ENCODE results near the gene ITFG1. TPM values are rescaled to one million over a fixed set of nuclear protein-coding genes. Genes with fewer than 3 reads are reported as not detected.

The ITFG1 gene
- total RNA-seq, 1 experiment from 2014 or later, result 38.2 TPM

DNA sequence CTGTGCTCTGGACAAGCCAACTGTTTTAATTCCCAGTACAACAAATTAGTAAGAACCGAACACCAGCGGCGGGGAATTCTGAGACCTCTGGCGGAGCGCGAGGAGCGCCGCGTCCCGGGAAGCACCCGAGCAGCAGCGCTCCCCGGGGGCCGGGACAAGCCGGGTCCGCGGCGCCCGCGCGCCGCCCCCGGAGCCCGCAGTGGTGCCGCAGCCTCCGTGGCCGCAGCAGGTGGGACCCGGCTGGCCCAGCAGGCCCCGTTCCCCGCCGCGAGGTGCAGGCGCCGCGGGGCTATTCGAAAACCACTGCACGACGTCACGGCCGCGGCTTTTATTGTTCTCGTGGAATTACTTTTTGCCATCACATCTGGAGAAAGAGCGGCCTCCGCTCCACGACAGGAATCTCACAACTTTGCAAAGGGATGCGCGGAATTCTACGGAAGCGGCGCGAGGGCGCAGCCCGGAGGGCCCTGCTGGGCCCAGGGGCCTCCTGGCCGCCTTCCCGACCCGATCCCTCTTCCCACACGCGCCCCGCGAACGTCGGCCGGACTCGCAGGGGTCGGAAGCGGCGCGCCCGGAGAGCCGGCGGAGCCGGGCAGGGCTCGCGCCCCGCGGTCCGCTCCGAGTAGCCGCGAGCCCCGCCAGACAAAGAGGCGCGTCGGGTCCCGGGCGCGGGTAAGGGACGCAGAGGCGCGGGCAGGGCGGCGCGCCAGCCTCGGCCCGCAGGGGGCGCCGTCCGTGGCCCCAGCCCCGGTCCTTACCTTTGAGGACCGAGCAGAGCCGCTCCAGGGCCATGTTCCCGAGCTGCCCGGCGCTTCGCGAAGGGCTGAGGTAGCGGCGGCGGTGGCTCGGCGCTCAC is 317.8 kb downstream of the ITFG1 start:
- Mint-ChIP-seq H3K9me3 (ENCODE audit: unreplicated experiment) (no peaks in the 10 kb centered on the region), H3K4me3 (ENCODE audit: unreplicated experiment) (peak overlapping the region; percentile 79), H3K27me3 (ENCODE audit: insufficient read depth, unreplicated experiment) (no peaks in the 10 kb centered on the region), H3K4me1 (ENCODE audit: low read depth, unreplicated experiment) (peaks cover 21% of the 10 kb centered on the region), H3K36me3 (ENCODE audit: insufficient read depth, unreplicated experiment) (peaks cover 8% of the 10 kb centered on the region), H3K27ac (ENCODE audit: unreplicated experiment) (no peak overlapping the region)
- ChIA-PET CTCF (interaction anchor here (0.5 to 2.2 kb wide), 8 partner anchors 10 to 1024 kb away, joined by 3 to 15 read pairs (median 6); partner anchors contain the start of gene DNAJA2), POLR2A (interaction anchor here (0.5 kb wide), 2 partner anchors 66 to 708 kb away, joined by 3 to 4 read pairs; no protein-coding TSS in a partner anchor)
- intact Hi-C loops (cut with micrococcal nuclease; ENCODE audit: unreplicated experiment), result loop anchor here (1.0 to 5.0 kb wide), 5 partner anchors 291 to 1013 kb away; partner anchors contain the start of genes ITFG1 and PHKB
- DNase-seq, result peak; percentile 67 to 86
- no peaks in the 10 kb centered on the region for H3K4me1 ChIP-seq
- no TSS peak for BruUV-seq (replicated peaks)
- TF ChIP-seq, protein P1, sequence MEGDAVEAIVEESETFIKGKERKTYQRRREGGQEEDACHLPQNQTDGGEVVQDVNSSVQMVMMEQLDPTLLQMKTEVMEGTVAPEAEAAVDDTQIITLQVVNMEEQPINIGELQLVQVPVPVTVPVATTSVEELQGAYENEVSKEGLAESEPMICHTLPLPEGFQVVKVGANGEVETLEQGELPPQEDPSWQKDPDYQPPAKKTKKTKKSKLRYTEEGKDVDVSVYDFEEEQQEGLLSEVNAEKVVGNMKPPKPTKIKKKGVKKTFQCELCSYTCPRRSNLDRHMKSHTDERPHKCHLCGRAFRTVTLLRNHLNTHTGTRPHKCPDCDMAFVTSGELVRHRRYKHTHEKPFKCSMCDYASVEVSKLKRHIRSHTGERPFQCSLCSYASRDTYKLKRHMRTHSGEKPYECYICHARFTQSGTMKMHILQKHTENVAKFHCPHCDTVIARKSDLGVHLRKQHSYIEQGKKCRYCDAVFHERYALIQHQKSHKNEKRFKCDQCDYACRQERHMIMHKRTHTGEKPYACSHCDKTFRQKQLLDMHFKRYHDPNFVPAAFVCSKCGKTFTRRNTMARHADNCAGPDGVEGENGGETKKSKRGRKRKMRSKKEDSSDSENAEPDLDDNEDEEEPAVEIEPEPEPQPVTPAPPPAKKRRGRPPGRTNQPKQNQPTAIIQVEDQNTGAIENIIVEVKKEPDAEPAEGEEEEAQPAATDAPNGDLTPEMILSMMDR (IDR thresholded peaks at IDR 0.05; ENCODE audit: insufficient read depth in 1 of 2, low read depth in 1 of 2, low read length in 1 of 2, severe bottlenecking in 1 of 2, unreplicated experiment in 1 of 2), result peak; percentile 31 to 70
- H3K36me3 ChIP-seq (ENCODE audit: control insufficient read depth, insufficient read depth, low read length), result no peaks in the 10 kb centered on the region
- no peaks in the 10 kb centered on the region for H3K9me3 ChIP-seq
- no peaks in the 10 kb centered on the region for H3K27me3 ChIP-seq (replicated peaks; ENCODE audit: control insufficient read depth, insufficient read depth, low read length)
- peak overlapping the region; percentile 79 for H3K4me3 ChIP-seq (ENCODE audit: low read depth, low read length)

DNA sequence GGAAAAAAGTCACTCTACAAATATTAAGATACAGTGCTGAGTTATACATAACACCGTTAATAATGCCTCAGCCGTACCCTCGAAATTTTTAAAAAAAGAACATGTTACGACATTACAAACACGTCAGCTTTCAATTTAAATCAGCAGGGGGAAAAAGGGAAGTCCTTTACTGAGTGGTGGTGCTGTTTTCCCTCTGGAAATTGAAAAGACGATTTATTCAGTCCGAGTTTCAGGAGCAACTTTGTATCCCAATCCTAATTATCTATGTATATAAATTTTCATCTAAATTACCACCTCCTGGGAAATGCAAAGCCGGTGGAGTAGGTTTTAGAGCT is 318.4 kb downstream of the ITFG1 start:
- no peaks in the 10 kb centered on the region for H3K4me1 ChIP-seq
- CTCF ChIA-PET, result interaction anchor here (0.6 to 1.7 kb wide), 4 partner anchors 18 to 913 kb away, joined by 3 to 13 read pairs (median 3); no protein-coding TSS in a partner anchor
- H3K27me3 Mint-ChIP-seq (ENCODE audit: insufficient read depth, unreplicated experiment), result no peaks in the 10 kb centered on the region
- peaks cover 22% of the 10 kb centered on the region for H3K4me1 Mint-ChIP-seq (ENCODE audit: low read depth, unreplicated experiment)
- H3K4me3 ChIP-seq (ENCODE audit: low read depth, low read length), result peak overlapping the region; percentile 79
- H3K9me3 Mint-ChIP-seq (ENCODE audit: unreplicated experiment), result no peaks in the 10 kb centered on the region
- BruUV-seq (replicated peaks), result no TSS peak
- no peaks in the 10 kb centered on the region for H3K36me3 ChIP-seq (ENCODE audit: control insufficient read depth, insufficient read depth, low read length)
- no peaks in the 10 kb centered on the region for H3K9me3 ChIP-seq
- intact Hi-C loops (cut with micrococcal nuclease; ENCODE audit: unreplicated experiment), result loop anchor here (2.0 to 5.0 kb wide), 4 partner anchors 290 to 975 kb away; partner anchors contain the start of genes ITFG1 and PHKB
- TF ChIP-seq, protein P1 (IDR thresholded peaks at IDR 0.05; ENCODE audit: insufficient read depth in 1 of 2, low read depth in 1 of 2, low read length in 1 of 2, severe bottlenecking in 1 of 2, unreplicated experiment in 1 of 2), result no peak
- no peaks in the 10 kb centered on the region for H3K27me3 ChIP-seq (replicated peaks; ENCODE audit: control insufficient read depth, insufficient read depth, low read length)
- peak overlapping the region; percentile 79 for H3K4me3 Mint-ChIP-seq (ENCODE audit: unreplicated experiment)
- no peak for DNase-seq
- POLR2A ChIA-PET, result interaction anchor here (0.6 kb wide), 1 partner anchor 1022 kb away, joined by 6 read pairs; no protein-coding TSS in a partner anchor
- H3K36me3 Mint-ChIP-seq (ENCODE audit: insufficient read depth, unreplicated experiment), result peaks cover 8% of the 10 kb centered on the region
- no peak overlapping the region for H3K27ac Mint-ChIP-seq (ENCODE audit: unreplicated experiment)

DNA sequence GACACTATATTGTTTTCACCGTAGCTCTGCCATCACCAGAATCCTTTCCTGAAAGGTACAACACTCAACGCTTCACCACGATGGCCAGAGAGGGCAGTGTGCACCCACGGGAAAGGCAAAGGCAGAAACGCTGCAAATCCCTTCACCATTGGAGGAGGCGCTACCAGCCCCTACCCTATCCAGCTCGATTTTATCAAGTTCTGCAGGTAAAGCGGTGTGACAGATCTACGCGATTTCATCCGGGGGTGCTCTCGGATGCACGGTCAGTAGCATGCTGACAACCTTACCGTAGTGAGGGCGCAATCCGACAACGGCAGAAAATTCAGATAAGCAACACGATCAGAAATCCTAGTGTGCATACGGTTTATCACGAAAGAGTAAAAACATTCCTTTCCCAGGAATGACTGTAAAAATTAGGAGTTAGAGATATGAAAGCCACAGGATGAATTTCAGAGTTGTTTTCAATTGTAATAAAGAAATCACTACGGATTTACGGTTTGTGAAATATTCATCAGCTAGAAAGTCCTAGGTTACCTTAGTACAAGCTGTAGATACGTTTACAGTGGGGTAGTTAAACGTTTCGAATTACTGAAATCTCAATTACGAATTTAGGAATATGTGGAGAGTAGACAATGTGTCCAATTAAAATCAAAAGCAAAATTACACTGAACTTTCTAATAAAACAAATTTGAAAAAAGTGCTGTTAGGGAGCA is 318.9 kb downstream of the ITFG1 start:
- no peaks in the 10 kb centered on the region for H3K9me3 Mint-ChIP-seq (ENCODE audit: unreplicated experiment)
- TSS peak; percentile 36 for BruUV-seq (replicated peaks)

More for the DNA sequence above, 318.9 kb downstream of the ITFG1 start:
- no peaks in the 10 kb centered on the region for H3K27me3 ChIP-seq (replicated peaks; ENCODE audit: control insufficient read depth, insufficient read depth, low read length)
- H3K36me3 ChIP-seq (ENCODE audit: control insufficient read depth, insufficient read depth, low read length), result no peaks in the 10 kb centered on the region
- peak overlapping the region; percentile 79 for H3K4me3 ChIP-seq (ENCODE audit: low read depth, low read length)
- CTCF ChIA-PET, result interaction anchor here (0.6 to 1.7 kb wide), 13 partner anchors 9 to 1023 kb away, joined by 3 to 13 read pairs (median 3); no protein-coding TSS in a partner anchor
- H3K9me3 ChIP-seq, result no peaks in the 10 kb centered on the region
- POLR2A ChIA-PET, result interaction anchor here (0.6 kb wide), 2 partner anchors 113 to 1023 kb away, joined by 3 to 6 read pairs; no protein-coding TSS in a partner anchor
- H3K27ac Mint-ChIP-seq (ENCODE audit: unreplicated experiment), result no peak overlapping the region
- H3K4me1 ChIP-seq, result no peaks in the 10 kb centered on the region
- peak overlapping the region; percentile 79 for H3K4me3 Mint-ChIP-seq (ENCODE audit: unreplicated experiment)
- peak; percentile 87 to 88 for DNase-seq
- peaks cover 22% of the 10 kb centered on the region for H3K4me1 Mint-ChIP-seq (ENCODE audit: low read depth, unreplicated experiment)
- intact Hi-C loops (cut with micrococcal nuclease; ENCODE audit: unreplicated experiment), result loop anchor here (1.0 to 5.0 kb wide), 7 partner anchors 105 to 975 kb away; partner anchors contain the start of genes ITFG1 and PHKB
- H3K36me3 Mint-ChIP-seq (ENCODE audit: insufficient read depth, unreplicated experiment), result peaks cover 8% of the 10 kb centered on the region
- no peaks in the 10 kb centered on the region for H3K27me3 Mint-ChIP-seq (ENCODE audit: insufficient read depth, unreplicated experiment)
- TF ChIP-seq, protein P1 (IDR thresholded peaks at IDR 0.05; ENCODE audit: insufficient read depth in 1 of 2, low read depth in 1 of 2, low read length in 1 of 2, severe bottlenecking in 1 of 2, unreplicated experiment in 1 of 2), result peak; percentile 73 to 96
